Measurements from ENCODE around the gene ITIH3. TPM values are rescaled to one million over a fixed set of nuclear protein-coding genes. Genes with fewer than 3 reads are reported as not detected.

The ITIH3 gene
- total and polyA plus RNA-seq, 2 of the 8 experiments (the other 6 are each of a cell fraction or from before 2014, with no cell fraction given): not detected

- no peak overlapping the region for H2AK5ac ChIP-seq (ENCODE audit: low read depth, low read length)
- no peaks in the 10 kb centered on the region for H3K23me2 ChIP-seq (ENCODE audit: low read depth, low read length)
- peaks cover 0 to 8% of the 10 kb centered on the region in 2 experiments for H4K20me1 ChIP-seq (replicated peaks in 1 of 2; ENCODE audit: control insufficient read depth in 1 of 2, insufficient read depth in 2 of 2, low read length in 2 of 2)
- no peak overlapping the region for H3K27ac ChIP-seq (ENCODE audit: low read depth, low read length)
- no peak for DNase-seq (ENCODE audit: low read depth in 1 of 2, low spot score in 2 of 2)
- no peak overlapping the region for H3K56ac ChIP-seq (replicated peaks; ENCODE audit: insufficient read length, low read depth, low read length)
- no peak overlapping the region for H2BK120ac ChIP-seq (replicated peaks; ENCODE audit: low read depth, low read length)
- no peak overlapping the region for H3K9ac ChIP-seq (replicated peaks in 1 of 4; ENCODE audit: extremely low read depth in 1 of 4, low read depth in 3 of 4, low read length in 3 of 4)
- no peaks in the 10 kb centered on the region for H3K9me3 ChIP-seq (ENCODE audit: insufficient read depth in 2 of 2, low read depth in 1 of 2, low read length in 1 of 2)
- no peaks in the 10 kb centered on the region for H3K79me2 ChIP-seq (ENCODE audit: control insufficient read depth in 1 of 2, insufficient read depth in 2 of 2, low read length in 2 of 2)
- H3K18ac ChIP-seq (ENCODE audit: extremely low read depth, low read length): no peak overlapping the region
- H4K91ac ChIP-seq (replicated peaks; ENCODE audit: insufficient read length, low read length): no peak overlapping the region
- H2BK12ac ChIP-seq (ENCODE audit: low read depth, low read length): no peak overlapping the region
- H2BK15ac ChIP-seq (ENCODE audit: low read length): no peak overlapping the region
- H3K23ac ChIP-seq (ENCODE audit: insufficient read length): no peak overlapping the region
- H4K5ac ChIP-seq (ENCODE audit: insufficient read length, low read depth, low read length): no peak overlapping the region
- no peak overlapping the region for H3K4ac ChIP-seq (replicated peaks; ENCODE audit: insufficient read length, low read depth, low read length)
- H2BK20ac ChIP-seq (ENCODE audit: low read length): no peak overlapping the region
- no peak overlapping the region for H2BK5ac ChIP-seq (ENCODE audit: low read depth, low read length)
- no peak overlapping the region for H3K4me2 ChIP-seq (ENCODE audit: insufficient read depth in 1 of 2, low read depth in 2 of 2, low read length in 2 of 2)
- H2AFZ ChIP-seq (ENCODE audit: low read length): no peak overlapping the region
- H3K14ac ChIP-seq (ENCODE audit: insufficient read length): no peak overlapping the region
- no peak overlapping the region for H4K8ac ChIP-seq (ENCODE audit: extremely low read depth, insufficient read depth, low read length)
- no peak overlapping the region for H3K4me3 ChIP-seq (ENCODE audit: extremely low read depth in 1 of 4, insufficient read depth in 2 of 4, low read depth in 3 of 4, low read length in 4 of 4)
- POLR2A ChIA-PET (ENCODE audit: partially characterized antibody): interaction anchor here (0.6 kb wide), 1 partner anchor 187 kb away, joined by 3 read pairs; no protein-coding TSS in a partner anchor
- no peaks in the 10 kb centered on the region for H3K27me3 ChIP-seq (replicated peaks in 1 of 4; ENCODE audit: control insufficient read depth in 3 of 4, extremely low read depth in 1 of 4, insufficient read depth in 3 of 4, low read length in 3 of 4)
- CTCF ChIA-PET (ENCODE audit: partially characterized antibody): interaction anchor here (0.7 to 3.6 kb wide), 6 partner anchors 10 to 271 kb away, joined by 3 to 14 read pairs (median 6); no protein-coding TSS in a partner anchor
- no peaks in the 10 kb centered on the region; the same call in 1 of the 2 replicates for H3K79me1 ChIP-seq (ENCODE audit: low read depth, low read length)
- 83% methylated on average over 19 of the region's 23 CpGs; no CpG with 5 or more reads in 1 of the 2 experiments for WGBS, 2 experiments (ENCODE audit: extremely low coverage in 1 of 2, insufficient coverage in 1 of 2, insufficient read length in 1 of 2, insufficient replicate concordance in 2 of 2, low coverage in 1 of 2, low lambda C conversion rate in 2 of 2, missing lambda C conversion rate in 1 of 2)
- FAIRE-seq: no peak
- H3K36me3 ChIP-seq (ENCODE audit: control insufficient read depth in 2 of 4, insufficient read depth in 4 of 4, low read length in 3 of 4): peaks cover 0 to 5% (median 2%) of the 10 kb centered on the region in 4 experiments; a peak in 3 of 8 replicates
- peaks cover 0 to 3% (median 0%) of the 10 kb centered on the region in 4 experiments; a peak in 3 of 7 replicates for H3K4me1 ChIP-seq (replicated peaks in 1 of 4; ENCODE audit: control insufficient read depth in 3 of 4, insufficient read depth in 4 of 4, low read length in 3 of 4)
- TF ChIP-seq BCL11A (IDR thresholded peaks at IDR 0.05; ENCODE audit: low read depth in 2 of 2, low read length in 2 of 2) (no peak), SIRT6 (IDR thresholded peaks at IDR 0.05; ENCODE audit: low read length) (no peak), CREB1 (IDR thresholded peaks at IDR 0.05) (no peak), MAFK (IDR thresholded peaks at IDR 0.05; ENCODE audit: low read depth, low read length) (no peak), NANOG (IDR thresholded peaks at IDR 0.05; ENCODE audit: insufficient read depth, low read depth, low read length, poor library complexity, severe bottlenecking) (no peak), ATF2 (IDR thresholded peaks at IDR 0.05; ENCODE audit: low read length) (no peak), BRCA1 (IDR thresholded peaks at IDR 0.05; ENCODE audit: low read depth, low read length) (no peak), CEBPB (IDR thresholded peaks at IDR 0.05; ENCODE audit: low read depth, low read length) (no peak), NRF1 (IDR thresholded peaks at IDR 0.05; ENCODE audit: low read depth, low read length) (no peak), BACH1 (IDR thresholded peaks at IDR 0.05; ENCODE audit: low read length) (no peak), GTF2F1 (IDR thresholded peaks at IDR 0.05; ENCODE audit: borderline replicate concordance, low read depth, low read length) (no peak), TBP (IDR thresholded peaks at IDR 0.05; ENCODE audit: low read depth, low read length) (no peak), EGR1 (IDR thresholded peaks at IDR 0.05; ENCODE audit: borderline replicate concordance, low read depth, low read length) (no peak)
Measured at GRCh38 chr3:52839892-52840545, 45.4 kb downstream of the ITIH3 start.
